KG1 (cell line): ENCODE results near the gene UBLCP1.

Source experiments
- DNase-seq: peaks from one replicate; lab custom pipeline; 2025; lab: John Stamatoyannopoulos, UW

Gene UBLCP1

DNA sequence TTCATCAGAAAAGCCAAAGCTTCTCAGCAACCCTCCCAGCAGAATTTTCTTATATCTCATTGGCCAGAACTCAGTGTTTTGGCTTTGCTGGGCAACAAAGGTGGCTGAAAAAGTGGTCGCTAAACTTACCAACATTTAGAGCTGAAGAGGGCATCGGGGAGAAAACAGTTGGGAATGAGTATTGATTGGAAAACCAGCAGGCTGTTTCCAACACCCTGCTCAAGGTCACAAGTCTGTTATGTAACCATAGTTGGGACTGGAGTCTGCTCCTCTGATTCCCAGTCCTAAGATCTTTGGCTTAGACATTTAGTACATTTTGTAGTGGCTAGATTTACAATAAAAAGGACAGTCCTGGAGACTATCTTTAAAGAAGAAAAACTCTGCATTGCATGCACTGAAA lies 50.1 kb downstream of the UBLCP1 start:
- no peak for DNase-seq

DNA sequence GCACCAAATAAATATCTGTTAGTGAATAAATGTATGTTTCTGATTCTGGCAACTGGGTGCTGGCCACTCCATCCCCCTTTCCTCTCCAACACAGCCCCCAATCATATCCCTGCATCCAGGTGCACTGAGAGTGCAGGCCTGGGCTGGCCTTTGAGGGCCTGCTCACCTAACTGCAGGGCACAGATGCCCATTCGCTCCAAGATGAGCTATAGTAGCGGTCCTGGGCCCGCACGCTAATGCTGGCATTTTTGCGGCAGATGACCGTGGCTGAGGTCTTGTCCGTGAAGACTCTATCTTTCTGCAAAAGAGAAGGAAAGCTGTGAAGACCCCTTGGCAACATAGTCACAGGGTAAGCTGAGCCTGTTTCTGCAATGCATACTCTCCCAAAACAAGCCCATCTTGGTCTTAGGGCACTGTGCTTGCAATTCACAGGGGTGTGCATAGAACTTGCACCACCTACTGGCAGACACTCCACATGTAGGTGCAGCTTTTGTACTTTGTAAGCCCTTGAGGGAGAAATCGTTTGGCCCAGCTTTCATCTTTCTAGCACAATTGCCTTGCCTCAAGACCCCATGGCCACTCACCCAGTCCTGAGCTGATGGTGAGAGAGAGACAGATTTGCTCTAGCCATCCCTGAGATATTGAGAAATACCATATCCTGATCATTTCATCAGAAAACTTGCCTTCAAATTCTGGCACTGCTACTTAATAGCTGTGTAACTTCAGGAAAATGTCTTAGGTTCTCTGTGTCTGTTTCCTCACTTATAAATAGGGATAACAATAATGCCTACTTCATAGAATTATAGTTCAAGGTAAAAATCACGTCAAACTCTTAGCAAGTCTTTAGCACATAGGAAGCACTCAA lies 53.7 kb downstream of the UBLCP1 start:
- DNase-seq = no peak

DNA sequence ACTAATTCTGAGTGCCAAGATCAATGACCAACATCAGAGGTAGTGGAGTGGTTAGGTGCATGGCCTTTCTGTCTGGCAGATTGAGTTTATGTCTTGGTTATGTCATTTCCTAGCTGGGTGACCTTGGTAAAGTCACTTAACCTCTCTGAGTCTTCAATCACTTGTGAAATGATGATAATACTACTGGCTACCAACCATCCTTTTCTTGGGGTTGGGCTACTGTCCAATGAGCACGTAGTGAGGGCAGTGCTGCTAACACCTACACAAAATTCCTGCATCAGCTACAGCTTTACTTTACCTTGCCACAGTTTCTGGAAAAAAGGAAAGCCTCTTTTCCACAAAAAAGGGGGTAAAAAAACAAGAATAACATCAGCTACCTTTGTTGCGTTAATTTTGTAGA lies 54.8 kb downstream of the UBLCP1 start:
- no peak for DNase-seq

DNA sequence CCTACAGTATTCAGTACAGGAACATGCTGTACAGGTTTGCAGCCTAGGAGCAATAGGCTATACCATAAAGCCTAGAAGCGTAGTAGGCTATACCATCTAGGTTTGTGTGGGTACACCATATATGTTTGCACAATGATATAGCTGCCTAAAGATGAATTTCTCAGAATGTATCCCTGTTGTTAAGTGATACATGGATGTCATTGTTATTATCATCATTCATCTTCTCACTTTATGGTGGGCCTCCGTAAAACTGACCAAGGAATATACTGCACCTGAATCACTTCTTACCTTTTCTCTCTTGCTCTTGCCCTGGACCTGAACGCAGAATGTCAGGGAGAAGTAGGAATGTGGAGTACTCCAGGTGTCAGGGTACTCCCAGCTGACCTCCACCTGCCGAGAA lies 55.4 kb downstream of the UBLCP1 start:
- DNase-seq = no peak

DNA sequence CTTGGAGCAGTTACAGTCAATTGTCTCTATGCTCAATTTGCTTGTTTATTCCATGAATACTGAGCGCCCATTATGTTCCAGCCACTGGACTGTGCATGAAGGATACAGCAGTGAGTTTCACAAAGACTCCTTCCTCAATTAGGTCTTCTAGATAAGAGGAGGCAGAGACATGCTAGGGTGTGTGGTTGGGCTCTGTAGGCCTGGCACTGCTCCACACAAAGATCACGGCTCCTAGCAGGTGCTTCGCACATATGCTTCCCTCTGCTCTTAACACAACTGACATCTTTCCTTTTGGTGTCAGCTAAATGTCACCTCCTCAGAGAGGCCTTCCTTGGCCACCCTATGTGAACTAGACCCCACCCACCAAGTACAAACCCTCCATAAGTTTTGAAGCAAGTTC lies 56.3 kb downstream of the UBLCP1 start:
- no peak for DNase-seq

DNA sequence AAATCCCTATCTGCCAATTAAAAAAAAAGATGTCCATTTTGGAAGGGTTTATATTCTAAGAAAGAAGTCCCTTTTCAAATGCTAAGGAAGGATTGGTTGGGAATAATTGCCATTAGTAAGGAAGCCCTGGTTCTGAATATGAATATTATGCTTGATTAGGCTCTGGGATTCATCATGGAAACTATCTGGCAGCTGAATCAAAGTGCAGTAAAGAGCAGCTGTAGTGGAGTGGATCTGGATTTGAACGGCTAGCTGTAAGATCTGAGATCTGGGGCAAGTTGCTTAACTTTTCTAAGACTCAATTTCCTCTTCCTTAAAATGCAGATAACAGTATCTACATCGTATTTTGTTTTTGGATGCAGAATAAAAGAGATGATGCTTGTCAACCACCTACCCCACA lies 56.7 kb downstream of the UBLCP1 start:
- no peak for DNase-seq

DNA sequence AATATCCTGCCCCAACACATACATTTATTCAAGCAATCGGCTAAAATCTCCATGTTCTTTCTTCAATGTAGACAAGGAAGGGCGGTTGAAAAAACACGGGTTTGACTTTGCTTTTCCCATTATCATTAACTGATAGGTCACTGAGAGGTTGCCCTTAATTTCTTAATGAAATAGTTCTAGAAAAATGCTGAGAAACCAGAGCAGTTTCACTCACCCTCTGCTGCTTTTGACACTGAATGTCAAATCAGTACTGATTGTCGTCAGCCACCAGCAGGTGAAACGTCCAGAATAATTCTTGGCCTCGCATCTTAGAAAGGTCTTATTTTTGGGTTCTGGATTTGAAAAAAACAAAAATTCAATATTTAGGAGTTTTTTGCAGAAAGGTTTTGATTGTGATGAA lies 59.1 kb downstream of the UBLCP1 start:
- DNase-seq = no peak

DNA sequence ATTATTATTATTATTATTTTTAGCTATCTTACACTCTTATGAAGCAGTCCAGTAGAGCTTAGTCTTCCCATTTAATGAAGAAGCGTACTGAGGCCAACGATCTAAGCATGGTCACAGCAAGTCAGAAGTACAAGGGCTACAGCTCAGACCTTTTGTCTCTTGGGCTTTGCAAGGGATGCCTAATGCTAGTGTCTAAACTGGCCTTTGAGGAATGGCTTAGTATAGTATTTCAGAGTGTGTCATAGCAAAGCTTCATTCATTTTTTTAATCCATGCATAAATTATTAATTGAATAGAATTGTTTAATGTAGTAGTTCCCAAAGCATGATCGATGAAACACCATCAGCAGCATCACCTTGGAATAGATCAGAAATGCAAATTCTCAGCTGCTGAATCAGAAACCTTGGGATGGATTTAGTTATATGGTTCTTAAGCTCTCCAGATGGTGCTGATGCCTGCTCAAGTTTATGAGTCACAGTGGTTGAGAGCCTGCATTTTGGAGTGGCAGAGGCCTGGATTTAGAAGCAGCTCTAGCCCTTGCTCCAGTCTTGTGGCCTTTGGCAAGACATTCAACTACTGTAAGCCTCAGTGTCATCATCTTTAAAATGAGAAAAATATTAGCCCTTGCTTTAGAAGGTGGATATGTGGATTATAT lies 61.1 kb downstream of the UBLCP1 start:
- no peak for DNase-seq

DNA sequence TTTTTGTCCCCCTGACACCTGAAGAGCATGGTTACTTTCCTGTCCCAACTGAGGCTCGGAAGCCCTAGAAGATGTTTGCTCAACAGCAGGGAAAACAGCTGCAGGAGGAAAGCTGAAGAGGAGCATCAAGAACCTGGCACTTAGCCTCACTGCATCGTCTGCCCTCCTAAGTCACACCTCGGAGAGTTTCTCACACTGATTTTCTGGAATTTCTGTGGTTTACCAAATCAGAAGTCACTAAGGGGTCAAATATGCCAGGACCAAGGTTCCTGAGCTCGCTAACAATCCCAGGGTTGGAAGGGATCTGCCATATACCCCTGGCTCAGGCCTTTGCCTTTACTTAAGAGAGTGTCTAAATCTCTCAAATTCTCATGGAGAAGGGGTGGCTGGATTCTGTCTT lies 61.9 kb downstream of the UBLCP1 start:
- no peak for DNase-seq

DNA sequence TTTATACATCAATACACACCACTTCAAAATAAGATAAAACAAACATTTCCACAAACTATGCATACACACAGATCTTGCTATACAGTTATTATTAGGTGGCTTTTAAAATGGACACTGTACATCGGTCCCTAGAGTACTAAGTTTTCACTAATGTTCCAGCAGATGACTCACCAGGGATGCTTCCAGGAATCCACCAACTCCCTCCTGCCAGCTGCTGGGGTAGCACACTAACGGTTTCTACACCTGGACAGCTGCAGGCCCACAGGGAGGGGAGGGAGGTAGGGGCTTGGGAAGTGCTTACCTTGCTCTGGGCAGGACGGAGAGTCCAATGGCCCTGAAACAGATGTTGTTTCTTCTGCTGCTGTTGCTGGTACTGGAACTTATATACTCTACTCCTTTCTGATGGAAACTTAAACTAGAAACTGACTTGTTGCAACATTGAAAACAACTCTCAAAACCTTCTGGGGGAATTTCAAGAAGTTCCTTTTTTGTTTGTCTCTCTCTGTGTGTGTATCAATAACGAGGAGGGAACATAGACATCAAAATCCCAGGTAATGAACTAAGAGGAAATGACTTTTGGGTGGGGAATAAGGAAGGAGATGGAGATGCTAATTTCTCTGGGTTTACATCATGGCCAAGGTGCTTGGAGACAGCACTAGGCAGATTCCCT lies 67.2 kb downstream of the UBLCP1 start, which contains the start of gene IL12B:
Gene IL12B, minus strand, starts transcription at position 357 of the 670 bp plus-strand sequence. CDS start 3,705 bp downstream, outside the sequence.
- no peak for DNase-seq

DNA sequence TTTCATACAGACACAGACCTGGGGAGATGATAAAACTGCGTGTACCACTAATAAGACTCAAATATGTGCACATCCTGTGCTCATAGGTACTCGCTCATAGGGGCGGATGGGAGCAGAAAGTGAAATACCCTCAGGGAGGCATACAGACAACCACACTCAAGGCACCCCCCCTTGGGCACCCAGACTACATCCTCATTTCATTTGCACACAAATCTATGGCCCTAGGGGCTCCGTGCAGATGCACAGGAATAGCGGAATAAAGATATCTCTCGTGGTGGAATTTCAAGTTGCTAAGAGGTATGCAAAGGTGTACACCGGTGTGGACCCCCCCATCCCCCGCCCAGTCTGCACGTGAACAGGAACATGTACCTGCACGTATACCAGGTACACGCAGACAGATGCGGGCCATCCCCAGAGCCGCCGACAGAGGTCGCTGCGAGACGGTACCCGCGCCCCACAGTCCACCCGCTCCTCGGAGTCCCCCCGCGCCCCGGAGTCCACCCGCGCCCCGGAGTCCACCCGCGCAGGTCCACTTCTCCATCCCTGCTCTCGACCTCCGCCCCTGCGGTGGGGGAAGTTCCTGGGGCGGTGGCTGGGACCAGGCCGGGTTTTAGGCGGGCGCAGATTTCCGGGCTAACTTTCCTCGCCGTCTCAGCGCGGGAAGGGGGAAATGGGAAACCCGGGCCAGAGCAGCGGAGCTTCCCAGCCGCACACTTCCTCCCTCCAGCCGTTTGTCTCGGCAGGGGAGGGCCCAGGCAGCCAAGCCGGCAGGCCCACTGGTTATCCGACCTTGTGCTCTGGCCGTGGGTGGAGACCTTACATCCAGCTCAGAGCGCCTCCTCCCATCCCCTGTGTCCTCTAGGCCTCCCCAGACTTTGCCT lies 68.2 kb downstream of the UBLCP1 start:
- no peak for DNase-seq

DNA sequence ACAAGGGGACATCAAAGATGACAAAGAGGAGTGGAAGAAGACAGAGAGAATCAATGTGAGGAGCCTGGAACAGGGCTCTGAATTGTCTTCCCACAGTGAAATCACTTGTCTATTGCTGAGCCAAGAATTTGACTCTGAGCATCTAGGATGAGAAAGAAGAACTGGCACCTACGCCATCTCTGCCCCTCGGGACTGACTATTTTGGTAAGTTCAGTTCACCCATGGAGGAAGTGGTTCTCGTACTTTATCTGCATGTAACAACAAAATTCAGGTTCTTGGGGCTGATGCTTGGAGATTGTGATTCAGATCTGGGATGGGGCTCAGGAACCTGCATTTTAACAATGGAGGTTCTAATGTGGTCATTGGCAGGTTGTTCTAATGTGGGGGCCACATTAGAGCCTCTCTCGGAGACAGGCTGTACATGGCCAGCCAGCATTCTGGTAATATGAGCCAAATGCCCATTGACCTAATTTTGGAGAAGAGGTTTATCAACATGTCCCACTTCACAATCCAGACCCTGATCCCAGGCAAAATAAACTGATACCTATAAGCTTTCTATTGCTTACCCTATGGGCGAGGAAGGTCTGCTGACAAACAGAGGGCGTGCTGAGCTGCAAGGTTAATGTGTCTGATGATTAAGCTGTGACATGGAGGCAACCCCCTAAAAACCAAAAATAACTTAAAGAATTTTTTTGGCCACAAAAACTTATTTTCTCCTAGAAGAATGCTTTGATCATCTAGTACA lies 69.9 kb downstream of the UBLCP1 start:
- DNase-seq = no peak

DNA sequence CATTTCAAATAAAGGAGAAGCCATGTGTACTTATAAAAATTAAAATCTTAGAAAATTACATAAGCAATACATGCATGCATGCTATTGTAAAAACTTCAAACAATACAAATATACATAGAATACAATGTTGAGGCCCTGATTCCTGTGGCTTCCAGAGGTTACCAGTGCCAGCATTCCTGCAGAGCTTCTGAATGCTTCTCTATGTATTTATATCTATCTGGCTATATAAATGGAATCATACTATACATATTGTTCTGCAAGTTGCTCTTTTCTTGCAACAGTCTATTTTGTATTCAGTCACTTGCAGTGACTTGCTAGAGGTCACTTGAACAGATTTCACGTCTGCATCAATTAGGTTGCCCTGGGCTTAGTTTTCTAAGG lies 70.4 kb downstream of the UBLCP1 start:
- DNase-seq = no peak
